ENCODE measurements around the gene FLRT2.

- TF ChIP-seq MLX (CRISPR knock-in tag; IDR thresholded peaks at IDR 0.05) (no peak), CTCF (IDR thresholded peaks at IDR 0.05) (no peak), CREB1 (CRISPR knock-in tag; IDR thresholded peaks at IDR 0.05) (no peak), IRF2 (CRISPR knock-in tag; IDR thresholded peaks at IDR 0.05; ENCODE audit: borderline replicate concordance, low read depth) (no peak), ATF1 (CRISPR knock-in tag; IDR thresholded peaks at IDR 0.05) (no peak), TCF7 (CRISPR knock-in tag; IDR thresholded peaks at IDR 0.05; ENCODE audit: low read depth) (no peak), SP1 (CRISPR knock-in tag; conservative IDR thresholded peaks at IDR 0.05) (no peak), AFF4 (CRISPR knock-in tag; IDR thresholded peaks at IDR 0.05; ENCODE audit: borderline replicate concordance) (no peak)
- TF ChIP-seq, protein P1, sequence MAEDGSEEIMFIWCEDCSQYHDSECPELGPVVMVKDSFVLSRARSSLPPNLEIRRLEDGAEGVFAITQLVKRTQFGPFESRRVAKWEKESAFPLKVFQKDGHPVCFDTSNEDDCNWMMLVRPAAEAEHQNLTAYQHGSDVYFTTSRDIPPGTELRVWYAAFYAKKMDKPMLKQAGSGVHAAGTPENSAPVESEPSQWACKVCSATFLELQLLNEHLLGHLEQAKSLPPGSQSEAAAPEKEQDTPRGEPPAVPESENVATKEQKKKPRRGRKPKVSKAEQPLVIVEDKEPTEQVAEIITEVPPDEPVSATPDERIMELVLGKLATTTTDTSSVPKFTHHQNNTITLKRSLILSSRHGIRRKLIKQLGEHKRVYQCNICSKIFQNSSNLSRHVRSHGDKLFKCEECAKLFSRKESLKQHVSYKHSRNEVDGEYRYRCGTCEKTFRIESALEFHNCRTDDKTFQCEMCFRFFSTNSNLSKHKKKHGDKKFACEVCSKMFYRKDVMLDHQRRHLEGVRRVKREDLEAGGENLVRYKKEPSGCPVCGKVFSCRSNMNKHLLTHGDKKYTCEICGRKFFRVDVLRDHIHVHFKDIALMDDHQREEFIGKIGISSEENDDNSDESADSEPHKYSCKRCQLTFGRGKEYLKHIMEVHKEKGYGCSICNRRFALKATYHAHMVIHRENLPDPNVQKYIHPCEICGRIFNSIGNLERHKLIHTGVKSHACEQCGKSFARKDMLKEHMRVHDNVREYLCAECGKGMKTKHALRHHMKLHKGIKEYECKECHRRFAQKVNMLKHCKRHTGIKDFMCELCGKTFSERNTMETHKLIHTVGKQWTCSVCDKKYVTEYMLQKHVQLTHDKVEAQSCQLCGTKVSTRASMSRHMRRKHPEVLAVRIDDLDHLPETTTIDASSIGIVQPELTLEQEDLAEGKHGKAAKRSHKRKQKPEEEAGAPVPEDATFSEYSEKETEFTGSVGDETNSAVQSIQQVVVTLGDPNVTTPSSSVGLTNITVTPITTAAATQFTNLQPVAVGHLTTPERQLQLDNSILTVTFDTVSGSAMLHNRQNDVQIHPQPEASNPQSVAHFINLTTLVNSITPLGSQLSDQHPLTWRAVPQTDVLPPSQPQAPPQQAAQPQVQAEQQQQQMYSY (CRISPR knock-in tag; IDR thresholded peaks at IDR 0.05) = no peak
- TF ChIP-seq, protein P2, sequence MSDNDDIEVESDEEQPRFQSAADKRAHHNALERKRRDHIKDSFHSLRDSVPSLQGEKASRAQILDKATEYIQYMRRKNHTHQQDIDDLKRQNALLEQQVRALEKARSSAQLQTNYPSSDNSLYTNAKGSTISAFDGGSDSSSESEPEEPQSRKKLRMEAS (CRISPR knock-in tag; IDR thresholded peaks at IDR 0.05) = no peak
- TF ChIP-seq, protein P3, sequence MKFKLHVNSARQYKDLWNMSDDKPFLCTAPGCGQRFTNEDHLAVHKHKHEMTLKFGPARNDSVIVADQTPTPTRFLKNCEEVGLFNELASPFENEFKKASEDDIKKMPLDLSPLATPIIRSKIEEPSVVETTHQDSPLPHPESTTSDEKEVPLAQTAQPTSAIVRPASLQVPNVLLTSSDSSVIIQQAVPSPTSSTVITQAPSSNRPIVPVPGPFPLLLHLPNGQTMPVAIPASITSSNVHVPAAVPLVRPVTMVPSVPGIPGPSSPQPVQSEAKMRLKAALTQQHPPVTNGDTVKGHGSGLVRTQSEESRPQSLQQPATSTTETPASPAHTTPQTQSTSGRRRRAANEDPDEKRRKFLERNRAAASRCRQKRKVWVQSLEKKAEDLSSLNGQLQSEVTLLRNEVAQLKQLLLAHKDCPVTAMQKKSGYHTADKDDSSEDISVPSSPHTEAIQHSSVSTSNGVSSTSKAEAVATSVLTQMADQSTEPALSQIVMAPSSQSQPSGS (CRISPR knock-in tag; IDR thresholded peaks at IDR 0.05; ENCODE audit: borderline replicate concordance, low read depth) = no peak
- TF ChIP-seq, protein P4, sequence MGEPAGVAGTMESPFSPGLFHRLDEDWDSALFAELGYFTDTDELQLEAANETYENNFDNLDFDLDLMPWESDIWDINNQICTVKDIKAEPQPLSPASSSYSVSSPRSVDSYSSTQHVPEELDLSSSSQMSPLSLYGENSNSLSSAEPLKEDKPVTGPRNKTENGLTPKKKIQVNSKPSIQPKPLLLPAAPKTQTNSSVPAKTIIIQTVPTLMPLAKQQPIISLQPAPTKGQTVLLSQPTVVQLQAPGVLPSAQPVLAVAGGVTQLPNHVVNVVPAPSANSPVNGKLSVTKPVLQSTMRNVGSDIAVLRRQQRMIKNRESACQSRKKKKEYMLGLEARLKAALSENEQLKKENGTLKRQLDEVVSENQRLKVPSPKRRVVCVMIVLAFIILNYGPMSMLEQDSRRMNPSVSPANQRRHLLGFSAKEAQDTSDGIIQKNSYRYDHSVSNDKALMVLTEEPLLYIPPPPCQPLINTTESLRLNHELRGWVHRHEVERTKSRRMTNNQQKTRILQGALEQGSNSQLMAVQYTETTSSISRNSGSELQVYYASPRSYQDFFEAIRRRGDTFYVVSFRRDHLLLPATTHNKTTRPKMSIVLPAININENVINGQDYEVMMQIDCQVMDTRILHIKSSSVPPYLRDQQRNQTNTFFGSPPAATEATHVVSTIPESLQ (CRISPR knock-in tag; IDR thresholded peaks at IDR 0.05) = no peak
Measured at GRCh38 chr14:85564841-85565527, 35.0 kb downstream of the FLRT2 start.
